DND-41 (cell line): ENCODE data around the gene NOS1AP.
"Not testable (repeated sequence)": the region's sequence is repeated elsewhere in the genome, so short reads cannot be mapped to it uniquely, and the experiment has no call there.

ENCODE experiments used
- EZH2 ChIP-seq: IDR thresholded peaks from 3 replicates; pipeline ENCODE4 v1.6.1; 2012; ENCODE audit warnings: borderline replicate concordance, low read depth, mild to moderate bottlenecking, moderate library complexity, low read length, inconsistent platforms; ENCODE audit not compliant: severe bottlenecking
- TF ChIP-seq, protein P1 (sequence below): IDR thresholded peaks from 2 replicates; pipeline ENCODE4 v1.5.1; 2012; ENCODE audit warnings: borderline replicate concordance, low read length, moderate library complexity, mild to moderate bottlenecking; ENCODE audit not compliant: poor library complexity, severe bottlenecking; ENCODE audit errors: extremely low read depth

DNA sequence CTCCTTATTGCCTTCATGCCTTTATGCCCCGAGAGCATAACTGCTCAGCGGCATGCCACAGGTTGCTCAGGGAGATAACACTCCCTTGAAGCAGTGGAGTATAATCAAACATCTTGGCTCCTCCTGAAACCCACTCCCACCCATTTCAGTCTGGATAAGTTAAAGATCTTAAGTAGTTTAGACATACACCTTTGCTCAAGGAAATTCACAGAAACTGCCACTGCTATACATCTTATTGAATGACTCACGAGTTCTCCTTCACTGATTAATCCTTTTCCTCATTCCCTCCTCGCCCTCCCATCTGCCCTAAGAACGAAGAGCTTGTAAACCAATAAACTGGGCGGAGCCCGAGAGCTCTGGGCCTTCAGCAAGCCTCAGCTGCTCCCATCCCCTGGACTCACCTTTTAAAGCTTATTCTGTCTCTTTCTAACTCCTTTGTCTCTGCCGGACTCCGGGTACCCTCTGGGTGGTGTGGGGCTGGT, 350.0 kb downstream of the NOS1AP start:
- TF ChIP-seq, protein P1, sequence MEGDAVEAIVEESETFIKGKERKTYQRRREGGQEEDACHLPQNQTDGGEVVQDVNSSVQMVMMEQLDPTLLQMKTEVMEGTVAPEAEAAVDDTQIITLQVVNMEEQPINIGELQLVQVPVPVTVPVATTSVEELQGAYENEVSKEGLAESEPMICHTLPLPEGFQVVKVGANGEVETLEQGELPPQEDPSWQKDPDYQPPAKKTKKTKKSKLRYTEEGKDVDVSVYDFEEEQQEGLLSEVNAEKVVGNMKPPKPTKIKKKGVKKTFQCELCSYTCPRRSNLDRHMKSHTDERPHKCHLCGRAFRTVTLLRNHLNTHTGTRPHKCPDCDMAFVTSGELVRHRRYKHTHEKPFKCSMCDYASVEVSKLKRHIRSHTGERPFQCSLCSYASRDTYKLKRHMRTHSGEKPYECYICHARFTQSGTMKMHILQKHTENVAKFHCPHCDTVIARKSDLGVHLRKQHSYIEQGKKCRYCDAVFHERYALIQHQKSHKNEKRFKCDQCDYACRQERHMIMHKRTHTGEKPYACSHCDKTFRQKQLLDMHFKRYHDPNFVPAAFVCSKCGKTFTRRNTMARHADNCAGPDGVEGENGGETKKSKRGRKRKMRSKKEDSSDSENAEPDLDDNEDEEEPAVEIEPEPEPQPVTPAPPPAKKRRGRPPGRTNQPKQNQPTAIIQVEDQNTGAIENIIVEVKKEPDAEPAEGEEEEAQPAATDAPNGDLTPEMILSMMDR: not testable (repeated sequence)
- TF ChIP-seq EZH2: not testable (repeated sequence)
